ENCODE data around the gene SFT2D1. TPM values are rescaled to one million over a fixed set of nuclear protein-coding genes. Genes with fewer than 3 reads are reported as not detected.

The SFT2D1 gene
- polyA plus RNA-seq, 4 donors, result 63.1 to 81.6 (median 71.0) TPM

DNA sequence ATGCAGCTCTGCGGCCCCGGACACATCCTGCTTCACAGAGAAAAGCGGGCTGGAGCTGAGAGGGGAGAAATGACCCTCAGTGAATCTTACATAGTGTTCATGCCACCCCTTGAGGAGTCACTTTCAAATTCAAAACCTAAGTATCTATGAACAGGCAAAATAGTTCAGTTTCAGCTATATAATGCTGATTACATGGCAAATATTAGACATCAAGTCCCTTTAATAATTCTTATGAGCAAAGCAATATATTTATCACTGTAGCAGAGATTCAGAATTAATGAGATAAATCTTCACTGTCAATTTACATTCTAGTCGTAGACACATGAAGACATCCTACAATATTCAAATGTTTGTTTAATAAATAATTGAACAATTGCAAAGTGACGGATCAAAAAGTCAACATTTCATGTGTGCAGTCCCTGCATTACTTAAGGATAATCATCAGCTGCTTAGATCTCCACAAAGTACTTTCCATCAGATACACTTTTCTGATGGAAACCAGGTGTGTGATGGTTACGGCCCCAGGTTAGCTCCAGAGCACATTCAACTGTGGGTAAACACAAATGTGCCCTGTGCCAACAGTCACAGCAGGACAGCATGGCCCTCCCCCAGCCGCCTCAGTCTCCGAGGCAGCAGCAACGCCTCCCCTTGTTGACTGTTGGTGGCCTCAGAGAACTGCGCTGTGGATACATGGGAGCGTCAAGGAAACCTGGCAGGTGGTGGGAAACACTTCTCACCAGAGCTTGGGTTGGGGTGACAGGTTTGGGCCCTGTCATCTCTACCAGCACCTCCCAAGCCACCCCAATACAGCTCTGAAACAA lies 33.4 kb downstream of the SFT2D1 start:
- DNase-seq (ENCODE audit: low read depth in 4 of 4, low spot score in 2 of 4), result no peak

GRCh38 chr6:166308033-166308768 lies 34.1 kb downstream of the SFT2D1 start, which contains the start of gene PRR18:
Gene PRR18, minus strand, starts transcription at chr6:166308392. Its CDS starts 250 bp downstream, at chr6:166308142.
- no peak for DNase-seq (ENCODE audit: low read depth in 4 of 4, low spot score in 2 of 4)

DNA sequence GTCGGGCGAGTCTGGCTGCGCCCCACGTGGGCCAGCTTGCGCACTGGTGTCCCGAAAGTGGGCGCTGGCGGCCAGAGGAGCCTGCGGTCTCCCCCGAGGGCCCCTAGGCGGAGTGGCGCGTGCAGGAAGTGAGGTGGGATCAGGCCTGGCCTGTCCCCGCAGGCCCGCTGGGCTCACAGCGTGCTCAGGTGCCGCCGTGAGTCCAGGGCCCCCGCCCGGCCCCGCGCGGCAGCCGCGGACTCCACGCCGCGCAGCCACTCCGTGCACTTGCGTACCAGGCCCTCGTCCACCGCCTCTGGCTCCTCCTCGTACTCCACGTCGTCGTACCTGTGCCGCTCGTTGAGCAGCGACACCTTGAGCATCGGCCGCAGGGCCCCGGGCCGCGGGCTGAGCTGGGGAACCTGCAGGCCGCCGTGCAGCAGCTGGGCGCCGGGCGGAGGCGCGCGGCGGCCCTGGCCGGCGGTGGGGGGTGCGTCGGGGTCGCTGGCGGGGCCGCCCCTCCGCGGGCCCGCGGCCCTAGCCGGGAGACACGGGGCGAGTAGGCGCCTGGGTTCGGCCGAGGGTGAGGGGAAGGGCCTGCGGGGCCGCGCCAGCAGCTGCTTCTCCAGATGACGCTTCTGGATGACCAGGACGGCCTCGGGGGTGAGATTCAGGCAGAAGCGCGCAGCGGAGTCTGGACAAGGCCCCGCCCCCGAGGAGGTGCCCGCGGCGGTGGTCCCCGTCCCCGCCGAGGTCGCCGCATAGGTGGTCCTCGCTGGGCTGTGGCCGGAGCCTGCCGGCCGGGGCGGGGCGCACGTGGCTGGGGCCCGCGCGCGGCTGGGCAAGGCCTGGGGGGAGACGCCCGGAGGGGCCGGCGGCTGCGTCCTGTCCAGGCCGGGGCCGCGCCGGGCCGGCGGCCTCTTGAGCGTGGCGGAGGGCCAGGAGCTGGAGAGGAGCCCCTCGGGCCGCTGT lies 35.0 kb downstream of the SFT2D1 start:
- no peak for DNase-seq (ENCODE audit: low read depth in 4 of 4, low spot score in 2 of 4)

DNA sequence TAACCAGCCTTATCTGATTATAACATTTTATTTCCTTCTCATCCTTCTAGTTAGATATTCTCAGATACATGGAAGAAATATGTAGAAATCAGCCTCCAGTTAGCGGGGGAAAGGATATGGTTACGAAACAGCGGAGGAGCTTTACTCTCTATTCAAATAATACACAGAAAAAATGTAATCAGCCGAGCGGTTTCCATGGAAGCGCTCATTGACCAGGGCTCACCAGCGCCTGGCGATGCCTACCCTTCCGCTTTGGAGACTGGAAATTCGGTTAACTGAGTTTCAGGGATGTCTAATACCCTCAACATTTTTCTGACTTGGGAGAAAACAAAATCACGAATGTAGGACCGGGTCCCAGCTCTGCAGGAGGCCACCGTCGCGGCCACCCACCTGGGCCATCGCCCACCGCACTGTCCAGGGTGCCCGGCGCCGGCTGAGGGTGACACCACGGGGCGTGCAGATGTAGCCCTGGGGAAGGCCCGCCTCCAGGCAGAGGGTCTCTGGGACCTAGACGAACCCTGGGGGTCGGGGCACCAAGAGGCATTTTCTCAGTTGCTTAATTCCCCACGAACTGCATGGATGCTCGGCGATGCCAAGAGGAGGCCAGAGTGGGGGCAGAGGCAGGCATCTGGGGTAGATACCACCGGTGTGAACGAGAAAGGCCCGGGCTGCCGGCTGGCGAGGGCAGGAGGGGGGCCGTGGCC lies 35.8 kb downstream of the SFT2D1 start:
- DNase-seq (ENCODE audit: low read depth in 4 of 4, low spot score in 2 of 4), result no peak

DNA sequence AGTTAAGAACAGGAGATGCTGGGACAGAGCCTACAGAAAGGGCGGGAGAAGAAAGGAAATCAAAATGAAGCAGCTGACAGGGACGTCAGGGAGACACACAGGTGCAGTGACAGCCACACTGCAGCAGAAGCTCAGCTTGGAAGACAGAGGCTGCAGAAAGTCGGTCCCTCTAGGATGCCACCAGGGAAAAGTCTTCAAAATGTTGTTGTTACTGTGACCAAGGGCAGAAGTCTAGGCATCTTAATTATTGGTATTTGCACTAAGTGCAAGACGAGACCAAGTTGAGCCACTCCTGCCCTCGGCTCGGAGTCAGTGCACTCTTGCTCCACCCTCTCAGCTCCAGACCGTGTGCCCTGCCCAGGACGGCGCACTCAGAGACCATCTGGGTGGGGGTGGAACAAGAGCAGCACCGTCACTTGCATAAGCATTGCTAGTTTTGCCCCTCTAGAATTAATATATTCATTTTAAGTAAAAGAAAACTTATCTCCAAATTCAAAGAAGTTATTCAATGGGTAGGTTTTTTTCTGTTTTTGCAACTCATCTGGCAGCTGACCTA lies 36.7 kb downstream of the SFT2D1 start:
- DNase-seq (ENCODE audit: low read depth in 4 of 4, low spot score in 2 of 4), result no peak

GRCh38 chr6:166304106-166304505 lies 38.2 kb downstream of the SFT2D1 start:
- no peak for DNase-seq (ENCODE audit: low read depth in 4 of 4, low spot score in 2 of 4)

DNA sequence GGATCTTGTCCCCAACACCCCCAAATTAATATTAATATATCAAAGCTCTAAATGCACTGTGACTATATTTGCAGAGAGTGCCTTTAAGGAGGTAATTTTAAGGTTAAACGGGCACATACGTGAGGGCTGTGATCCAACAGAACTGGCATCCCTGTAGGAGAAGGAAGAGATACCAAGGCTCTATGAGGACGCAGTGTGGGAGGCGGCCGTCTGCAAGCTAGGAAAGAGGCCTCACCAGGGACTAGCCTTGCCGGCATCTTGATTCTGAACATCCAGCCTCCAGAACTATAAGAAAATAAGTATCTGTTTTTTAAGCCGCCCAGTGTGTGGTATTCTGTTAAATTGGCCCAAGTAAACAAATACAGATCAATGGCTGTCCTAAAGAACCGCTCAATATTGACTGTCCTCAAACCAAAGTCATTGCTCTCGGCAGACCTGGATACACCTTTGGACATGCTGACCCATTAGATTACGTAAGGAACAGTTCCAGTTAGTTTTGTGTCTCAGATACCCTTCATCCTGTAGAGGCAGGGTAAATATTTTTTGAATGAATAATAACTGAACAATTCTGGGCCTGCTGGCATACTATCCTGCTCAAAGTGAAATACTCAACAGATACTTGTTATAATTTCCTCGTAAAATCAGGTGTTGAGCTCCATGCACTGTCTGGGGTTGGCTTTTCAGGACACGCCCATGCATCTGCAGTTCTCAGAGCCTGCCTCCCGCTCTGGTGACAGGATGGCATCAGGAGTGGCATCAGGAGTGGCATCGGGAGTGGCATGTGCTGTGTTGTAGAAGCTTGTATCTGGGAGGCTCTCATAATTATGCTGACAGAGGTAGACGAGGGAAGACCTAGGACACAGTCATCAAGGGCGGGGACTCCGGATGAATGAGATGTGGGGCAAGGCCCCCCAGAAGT lies 40.5 kb downstream of the SFT2D1 start:
- no peak for DNase-seq (ENCODE audit: low read depth in 4 of 4, low spot score in 2 of 4)

DNA sequence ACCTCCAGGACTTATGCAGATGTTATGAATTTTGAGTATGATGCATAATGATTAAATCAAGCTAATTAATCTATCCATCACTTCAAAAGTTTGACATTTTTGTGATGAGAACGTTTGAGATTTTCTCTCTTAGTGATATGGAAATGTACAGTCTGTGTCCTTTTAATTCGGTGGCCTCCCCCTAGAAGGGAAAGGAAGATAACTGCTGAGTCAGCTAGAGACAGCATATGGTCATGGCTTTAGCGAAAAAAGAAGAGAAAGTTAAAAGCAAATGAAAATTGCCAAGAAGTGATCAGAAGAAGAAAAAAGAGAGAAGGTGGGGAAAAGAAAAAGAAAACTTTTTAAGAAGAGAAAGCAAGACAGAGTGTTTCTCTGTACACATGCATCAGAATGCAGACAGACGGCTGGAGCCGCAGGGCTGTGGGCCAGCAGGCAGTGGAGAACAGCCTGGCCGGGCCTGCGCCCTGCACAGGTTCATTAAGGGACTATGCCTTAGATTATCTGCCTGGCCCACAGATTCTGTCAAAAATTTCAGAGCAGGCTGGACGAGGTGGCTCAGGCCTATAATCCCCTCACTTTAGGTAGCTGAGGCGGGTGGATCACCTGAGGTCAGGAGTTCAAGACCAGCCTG lies 41.9 kb downstream of the SFT2D1 start:
- no peak for DNase-seq (ENCODE audit: low read depth in 4 of 4, low spot score in 2 of 4)

- DNase-seq (ENCODE audit: low read depth in 4 of 4, low spot score in 2 of 4), result no peak
Observed at GRCh38 chr6:166297606-166298005, 44.7 kb downstream of the SFT2D1 start.

- DNase-seq (ENCODE audit: low read depth in 4 of 4, low spot score in 2 of 4), result no peak
Observed at GRCh38 chr6:166296035-166296883, 46.1 kb downstream of the SFT2D1 start.

GRCh38 chr6:166293731-166294584 lies 48.4 kb downstream of the SFT2D1 start:
- no peak for DNase-seq (ENCODE audit: low read depth in 4 of 4, low spot score in 2 of 4)

DNA sequence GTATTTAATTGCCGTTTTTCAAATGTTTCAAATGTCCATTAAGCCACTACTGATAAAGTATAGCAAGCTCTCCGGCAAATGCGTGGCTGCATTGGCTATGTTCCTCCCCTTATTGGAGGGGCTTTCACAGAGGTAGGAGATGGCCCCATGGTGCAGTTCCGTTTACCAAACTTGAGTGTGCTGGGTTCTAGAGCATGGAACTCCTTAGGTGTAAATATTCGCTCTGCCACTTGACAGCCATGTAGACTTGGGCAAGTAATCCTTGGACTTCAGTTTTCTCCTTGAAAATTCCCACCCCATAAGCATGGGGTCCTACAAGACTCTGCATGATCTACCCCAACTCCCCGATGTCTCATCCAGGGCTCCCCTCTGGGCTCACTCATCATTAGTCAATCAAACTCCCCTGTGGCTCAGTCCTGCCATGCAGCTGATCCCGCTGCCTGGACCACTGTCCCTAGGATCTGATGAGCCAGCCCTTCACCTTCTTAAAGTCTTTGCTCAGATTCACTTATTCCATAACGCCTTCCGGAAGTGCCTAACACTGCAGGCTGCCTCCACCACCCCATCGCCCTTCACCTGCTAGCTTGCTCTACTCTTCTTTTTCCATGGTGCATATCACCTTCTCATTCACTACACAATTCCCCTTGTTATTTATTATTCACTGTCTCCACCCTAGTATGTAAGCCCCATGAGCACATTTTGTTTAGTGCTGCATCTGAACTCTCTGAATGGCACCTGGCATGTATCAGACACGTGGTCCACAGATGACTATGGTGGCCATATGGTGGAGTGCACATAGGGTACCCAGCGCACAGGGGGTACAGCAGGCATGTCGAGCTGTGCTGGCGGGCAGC lies 52.9 kb downstream of the SFT2D1 start:
- DNase-seq (ENCODE audit: low read depth in 4 of 4, low spot score in 2 of 4), result no peak

DNA sequence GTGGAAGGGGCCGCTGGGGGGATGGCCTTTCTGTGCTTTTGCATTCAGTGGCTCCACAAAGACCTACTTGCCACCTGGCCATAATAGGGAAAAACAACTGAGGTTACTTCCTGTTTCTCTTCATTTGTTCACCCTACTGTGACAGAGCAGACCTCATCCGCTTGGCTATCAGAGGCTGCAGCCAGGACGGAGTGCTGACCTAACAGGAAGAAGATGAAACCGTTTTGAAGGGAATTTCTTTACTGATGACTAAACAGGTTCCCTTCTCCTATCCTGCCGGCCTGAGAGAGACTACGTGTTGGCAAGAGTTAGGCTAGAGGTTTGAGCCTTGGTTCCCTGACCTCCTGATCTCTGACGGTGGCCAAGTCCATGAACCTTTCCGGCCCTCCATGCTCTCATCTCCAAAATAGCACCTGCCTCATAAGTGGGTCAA lies 55.5 kb downstream of the SFT2D1 start:
- DNase-seq (ENCODE audit: low read depth in 4 of 4, low spot score in 2 of 4), result no peak

DNA sequence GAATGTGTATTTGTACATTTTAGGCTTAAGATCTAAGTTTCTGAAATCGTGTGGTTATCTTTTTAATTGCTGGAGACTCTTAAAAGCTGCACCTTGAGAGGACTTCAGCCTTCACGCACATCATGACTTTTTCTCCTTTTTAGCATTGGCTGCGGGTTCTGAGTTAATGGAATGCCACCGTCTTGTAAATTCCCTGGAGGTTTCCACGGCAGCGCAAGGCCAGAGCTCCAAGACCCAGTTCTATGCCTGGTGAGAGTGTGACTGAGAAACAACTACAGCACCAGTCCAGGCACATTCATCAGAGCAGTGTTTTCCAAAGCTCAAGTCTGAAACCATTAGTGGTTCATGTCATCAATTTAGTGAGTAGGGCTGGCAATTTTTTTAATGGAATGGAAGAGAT lies 57.1 kb downstream of the SFT2D1 start:
- DNase-seq (ENCODE audit: low read depth in 4 of 4, low spot score in 2 of 4), result no peak

DNA sequence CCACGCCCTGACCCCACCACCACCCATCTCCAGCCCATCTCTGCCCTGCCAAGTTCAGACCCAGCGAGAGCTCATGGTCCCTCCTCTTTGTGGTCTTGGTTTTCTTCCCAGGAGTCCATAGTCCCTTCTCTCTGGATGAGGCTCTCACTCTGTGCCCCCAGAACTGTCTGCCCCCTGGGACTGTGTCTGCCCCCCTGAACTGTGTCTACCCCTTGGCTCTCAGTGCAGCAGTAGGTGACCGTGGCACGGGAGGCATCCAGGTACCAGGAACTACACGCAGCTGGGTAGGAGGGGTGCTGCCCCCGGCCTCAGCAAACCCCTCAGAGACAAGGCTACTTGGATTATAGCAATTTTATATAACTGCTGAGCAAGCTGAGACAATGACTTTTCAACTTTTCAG lies 57.7 kb downstream of the SFT2D1 start:
- DNase-seq (ENCODE audit: low read depth in 4 of 4, low spot score in 2 of 4), result no peak

Measured in left renal cortex interstitium (tissue), 4 donors.